Measurements from ENCODE around the gene RTN4IP1. TPM values are rescaled to one million over a fixed set of nuclear protein-coding genes. Genes with fewer than 3 reads are reported as not detected.

RTN4IP1 gene
- polyA plus RNA-seq, 2 donors: 2.5 to 4.7 TPM

DNA sequence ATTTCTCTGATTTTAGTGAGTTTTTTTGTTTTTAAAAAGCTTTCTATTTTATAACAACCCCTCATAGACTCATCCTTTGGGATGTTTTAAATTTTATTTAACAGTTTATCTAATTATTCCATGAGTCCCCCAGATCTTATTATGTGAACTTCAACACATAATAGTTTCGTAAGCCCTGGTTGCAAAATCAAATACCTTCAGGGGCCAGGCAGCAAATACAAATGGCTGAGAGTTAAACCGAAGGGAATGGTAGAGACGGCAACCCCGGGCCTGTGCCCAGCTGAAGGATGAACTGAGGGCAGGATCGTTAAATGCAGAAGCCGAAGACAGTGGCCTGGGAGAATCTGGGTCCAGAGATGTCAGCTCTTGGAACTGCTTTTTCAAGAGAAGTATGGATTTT is 88.4 kb downstream of the RTN4IP1 start:
- 87 to 92% methylated on average over 6 of the region's 6 CpGs for WGBS, 2 donors
- Histone ChIP-seq H3K4me1 (ENCODE audit: control insufficient read depth in 2 of 2, insufficient read depth in 2 of 2, low read length in 1 of 2) (peaks cover 0 to under 1% of the 10 kb centered on the region in 2 donors), H3K27me3 (ENCODE audit: control insufficient read depth in 1 of 2, insufficient read depth in 2 of 2, low read length in 2 of 2) (no peaks in the 10 kb centered on the region), H3K36me3 (ENCODE audit: control insufficient read depth in 2 of 2, insufficient read depth in 2 of 2, low read length in 1 of 2) (peaks cover 0 to 11% of the 10 kb centered on the region in 2 donors), H3K27ac (ENCODE audit: low read depth in 2 of 2, low read length in 1 of 2) (no peak overlapping the region), H3K9me3 (ENCODE audit: control insufficient read depth in 2 of 2, insufficient read depth in 1 of 2, low read depth in 1 of 2, low read length in 1 of 2) (no peaks in the 10 kb centered on the region), H3K4me3 (ENCODE audit: low read depth in 1 of 2, low read length in 2 of 2) (no peak overlapping the region)

DNA sequence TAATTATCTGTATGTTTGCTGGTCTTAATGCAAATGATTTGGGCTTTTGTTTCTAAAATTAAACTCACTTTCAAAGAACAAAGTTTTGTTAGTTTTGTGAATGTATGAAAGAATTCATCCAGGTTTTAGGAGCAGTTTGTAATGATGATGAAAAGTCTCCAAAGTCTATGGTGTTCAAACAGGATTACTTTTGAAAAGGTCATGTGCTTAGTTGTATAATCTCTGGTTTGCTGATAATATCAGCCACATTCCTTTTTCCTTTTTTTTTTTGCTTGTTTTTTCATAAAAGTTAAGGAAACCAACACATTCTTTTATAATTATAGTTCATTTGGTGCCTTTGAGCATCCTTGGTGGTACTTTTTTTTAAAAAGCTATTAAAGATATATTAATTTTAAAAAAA is 88.9 kb downstream of the RTN4IP1 start:
- Histone ChIP-seq H3K27me3 (ENCODE audit: control insufficient read depth in 1 of 2, insufficient read depth in 2 of 2, low read length in 2 of 2) (no peaks in the 10 kb centered on the region), H3K36me3 (ENCODE audit: control insufficient read depth in 2 of 2, insufficient read depth in 2 of 2, low read length in 1 of 2) (peaks cover 0 to 11% of the 10 kb centered on the region in 2 donors), H3K9me3 (ENCODE audit: control insufficient read depth in 2 of 2, insufficient read depth in 1 of 2, low read depth in 1 of 2, low read length in 1 of 2) (no peaks in the 10 kb centered on the region), H3K4me3 (ENCODE audit: low read depth in 1 of 2, low read length in 2 of 2) (no peak overlapping the region), H3K27ac (ENCODE audit: low read depth in 2 of 2, low read length in 1 of 2) (no peak overlapping the region), H3K4me1 (ENCODE audit: control insufficient read depth in 2 of 2, insufficient read depth in 2 of 2, low read length in 1 of 2) (no peaks in the 10 kb centered on the region)

DNA sequence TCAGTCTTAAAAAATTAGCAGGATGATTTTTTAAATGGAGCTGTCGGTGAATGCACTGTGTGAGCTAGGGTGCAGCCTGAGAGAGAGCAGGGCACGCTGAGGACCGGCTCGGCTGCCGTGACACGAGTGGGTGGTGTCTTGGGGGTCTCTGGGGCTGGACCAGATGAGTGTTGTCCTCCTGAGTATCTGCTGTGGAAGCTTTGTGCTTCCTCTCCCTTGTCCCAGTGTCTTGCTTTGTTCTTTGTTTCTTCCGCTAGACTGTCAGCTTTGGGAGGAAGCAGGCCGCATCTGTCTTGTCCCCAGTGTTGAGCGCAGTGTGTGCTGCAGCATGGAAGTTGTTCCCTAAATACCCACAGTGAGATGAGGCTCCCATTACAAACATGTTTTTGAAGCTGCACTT is 89.4 kb downstream of the RTN4IP1 start:
- Histone ChIP-seq H3K27ac (ENCODE audit: low read depth in 2 of 2, low read length in 1 of 2) (no peak overlapping the region), H3K27me3 (ENCODE audit: control insufficient read depth in 1 of 2, insufficient read depth in 2 of 2, low read length in 2 of 2) (no peaks in the 10 kb centered on the region), H3K36me3 (ENCODE audit: control insufficient read depth in 2 of 2, insufficient read depth in 2 of 2, low read length in 1 of 2) (peaks cover 0 to 11% of the 10 kb centered on the region in 2 donors), H3K4me3 (ENCODE audit: low read depth in 1 of 2, low read length in 2 of 2) (no peak overlapping the region), H3K9me3 (ENCODE audit: control insufficient read depth in 2 of 2, insufficient read depth in 1 of 2, low read depth in 1 of 2, low read length in 1 of 2) (no peaks in the 10 kb centered on the region), H3K4me1 (ENCODE audit: control insufficient read depth in 2 of 2, insufficient read depth in 2 of 2, low read length in 1 of 2) (no peaks in the 10 kb centered on the region)
- WGBS, 2 donors: 83 to 92% methylated on average over 9 of the region's 9 CpGs

DNA sequence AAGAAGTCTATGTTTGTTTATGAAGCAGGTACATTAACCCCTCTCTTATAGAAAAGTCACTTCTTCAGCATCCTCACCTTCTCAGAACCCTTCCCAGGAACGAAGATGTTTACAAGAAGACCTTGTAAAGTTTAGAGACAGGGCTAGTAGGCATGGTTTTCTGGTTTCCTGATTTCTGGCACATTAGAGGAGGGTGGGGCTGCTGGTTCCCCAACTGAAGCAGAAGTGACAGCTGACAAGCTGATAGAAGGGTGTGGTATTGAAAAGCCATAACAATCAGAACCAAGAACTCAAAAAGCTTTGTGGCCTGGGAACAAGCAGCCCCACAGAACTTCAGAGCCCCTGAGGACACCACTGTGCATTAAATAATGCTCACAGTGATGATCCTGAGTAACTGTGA is 91.2 kb downstream of the RTN4IP1 start:
- Histone ChIP-seq H3K9me3 (ENCODE audit: control insufficient read depth in 2 of 2, insufficient read depth in 1 of 2, low read depth in 1 of 2, low read length in 1 of 2) (no peaks in the 10 kb centered on the region), H3K4me1 (ENCODE audit: control insufficient read depth in 2 of 2, insufficient read depth in 2 of 2, low read length in 1 of 2) (no peaks in the 10 kb centered on the region), H3K27ac (ENCODE audit: low read depth in 2 of 2, low read length in 1 of 2) (no peak overlapping the region), H3K27me3 (ENCODE audit: control insufficient read depth in 1 of 2, insufficient read depth in 2 of 2, low read length in 2 of 2) (no peaks in the 10 kb centered on the region), H3K36me3 (ENCODE audit: control insufficient read depth in 2 of 2, insufficient read depth in 2 of 2, low read length in 1 of 2) (peaks cover 1 to 11% of the 10 kb centered on the region in 2 donors), H3K4me3 (ENCODE audit: low read depth in 1 of 2, low read length in 2 of 2) (no peak overlapping the region)
- 55 to 73% methylated on average over 1 of the region's 1 CpG for WGBS, 2 donors

DNA sequence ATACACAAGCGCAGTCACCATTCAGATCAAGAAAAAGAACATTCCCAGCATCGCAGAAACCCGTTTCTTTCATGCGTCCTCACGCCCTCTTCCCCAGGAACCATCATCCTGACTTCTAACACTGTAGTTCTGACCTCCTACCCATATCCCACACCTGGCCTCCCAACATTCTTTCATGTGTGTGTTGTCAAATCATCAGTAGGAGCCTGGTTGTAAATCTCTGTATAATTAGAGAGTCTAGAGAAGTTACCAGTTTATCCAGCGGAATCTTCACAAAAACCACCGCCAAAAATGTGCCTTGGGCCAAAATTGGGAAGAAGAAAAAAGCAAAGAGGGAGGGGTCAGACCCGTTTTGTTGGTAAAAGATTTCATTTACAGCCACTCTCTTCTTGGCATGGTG is 91.6 kb downstream of the RTN4IP1 start:
- H3K9me3 ChIP-seq (ENCODE audit: control insufficient read depth in 2 of 2, insufficient read depth in 1 of 2, low read depth in 1 of 2, low read length in 1 of 2): no peaks in the 10 kb centered on the region
- 77 to 79% methylated on average over 8 of the region's 8 CpGs for WGBS, 2 donors
- no peaks in the 10 kb centered on the region for H3K4me1 ChIP-seq (ENCODE audit: control insufficient read depth in 2 of 2, insufficient read depth in 2 of 2, low read length in 1 of 2)
- H3K4me3 ChIP-seq (ENCODE audit: low read depth in 1 of 2, low read length in 2 of 2): no peak overlapping the region
- no peaks in the 10 kb centered on the region for H3K27me3 ChIP-seq (ENCODE audit: control insufficient read depth in 1 of 2, insufficient read depth in 2 of 2, low read length in 2 of 2)
- H3K36me3 ChIP-seq (ENCODE audit: control insufficient read depth in 2 of 2, insufficient read depth in 2 of 2, low read length in 1 of 2): peaks cover 5 to 14% of the 10 kb centered on the region in 2 donors
- no peak overlapping the region for H3K27ac ChIP-seq (ENCODE audit: low read depth in 2 of 2, low read length in 1 of 2)

DNA sequence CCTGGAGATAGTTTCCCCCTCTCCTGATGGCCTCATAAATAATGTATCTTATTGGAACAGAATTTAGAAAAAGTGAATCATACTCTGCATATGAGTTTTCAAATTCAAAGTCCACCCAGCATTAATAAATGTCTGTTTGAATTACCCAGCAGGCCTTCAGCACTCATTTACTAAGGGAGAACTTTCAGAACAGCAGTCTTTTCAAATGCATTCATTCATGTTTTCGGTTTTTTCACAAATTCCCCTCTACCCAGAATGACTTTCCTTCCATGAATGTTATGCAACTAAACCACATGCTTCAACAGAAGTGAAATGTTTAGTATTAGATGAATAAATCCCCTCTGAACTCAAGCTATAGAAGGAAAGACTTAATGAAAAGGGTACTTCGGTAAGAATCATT is 92.4 kb downstream of the RTN4IP1 start:
- 69 to 72% methylated on average over 2 of the region's 2 CpGs for WGBS, 2 donors
- Histone ChIP-seq H3K27me3 (ENCODE audit: control insufficient read depth in 1 of 2, insufficient read depth in 2 of 2, low read length in 2 of 2) (no peaks in the 10 kb centered on the region), H3K9me3 (ENCODE audit: control insufficient read depth in 2 of 2, insufficient read depth in 1 of 2, low read depth in 1 of 2, low read length in 1 of 2) (no peaks in the 10 kb centered on the region), H3K36me3 (ENCODE audit: control insufficient read depth in 2 of 2, insufficient read depth in 2 of 2, low read length in 1 of 2) (peaks cover 5 to 12% of the 10 kb centered on the region in 2 donors), H3K4me1 (ENCODE audit: control insufficient read depth in 2 of 2, insufficient read depth in 2 of 2, low read length in 1 of 2) (no peaks in the 10 kb centered on the region), H3K4me3 (ENCODE audit: low read depth in 1 of 2, low read length in 2 of 2) (no peak overlapping the region), H3K27ac (ENCODE audit: low read depth in 2 of 2, low read length in 1 of 2) (no peak overlapping the region)

DNA sequence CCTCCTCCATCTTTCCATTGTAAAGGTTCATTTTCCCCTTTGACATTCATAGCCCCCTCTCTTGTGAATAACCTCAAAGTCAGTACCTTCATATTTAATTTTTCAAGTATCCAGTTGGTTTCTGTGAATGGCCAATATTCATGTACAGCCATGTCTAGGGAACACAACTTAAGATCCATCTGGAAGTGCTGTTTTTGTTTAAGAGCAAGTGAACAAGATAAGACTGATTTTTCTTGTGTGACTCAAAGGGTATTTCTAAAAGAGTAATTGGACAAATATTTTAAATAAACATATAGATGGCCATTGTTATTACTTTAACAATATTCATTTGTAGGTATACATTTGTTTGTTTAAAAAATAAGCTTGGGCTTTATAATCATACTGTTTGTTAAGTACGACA is 92.9 kb downstream of the RTN4IP1 start:
- Histone ChIP-seq H3K36me3 (ENCODE audit: control insufficient read depth in 2 of 2, insufficient read depth in 2 of 2, low read length in 1 of 2) (peaks cover 5 to 12% of the 10 kb centered on the region in 2 donors), H3K4me3 (ENCODE audit: low read depth in 1 of 2, low read length in 2 of 2) (no peak overlapping the region), H3K27ac (ENCODE audit: low read depth in 2 of 2, low read length in 1 of 2) (no peak overlapping the region), H3K27me3 (ENCODE audit: control insufficient read depth in 1 of 2, insufficient read depth in 2 of 2, low read length in 2 of 2) (no peaks in the 10 kb centered on the region), H3K4me1 (ENCODE audit: control insufficient read depth in 2 of 2, insufficient read depth in 2 of 2, low read length in 1 of 2) (no peaks in the 10 kb centered on the region), H3K9me3 (ENCODE audit: control insufficient read depth in 2 of 2, insufficient read depth in 1 of 2, low read depth in 1 of 2, low read length in 1 of 2) (no peaks in the 10 kb centered on the region)
- WGBS, 2 donors: 69 to 71% methylated on average over 1 of the region's 1 CpG

DNA sequence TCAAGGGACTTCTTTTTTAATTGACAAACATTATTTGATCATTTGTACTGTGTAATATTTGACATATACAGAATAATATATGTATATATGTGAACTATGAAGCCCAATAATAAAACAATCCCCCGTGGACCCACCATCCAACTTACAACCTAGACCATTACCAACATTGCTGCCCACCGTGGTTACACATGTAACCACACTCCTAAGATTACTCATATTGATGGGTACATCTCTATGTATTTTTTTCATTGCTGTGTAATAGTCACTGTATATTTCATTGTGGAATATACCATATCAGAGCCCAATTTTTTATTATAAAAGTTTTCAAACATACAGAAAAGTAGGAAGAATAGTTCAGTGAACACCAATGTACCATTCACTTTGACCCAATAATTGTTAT is 94.3 kb downstream of the RTN4IP1 start:
- no peaks in the 10 kb centered on the region for H3K9me3 ChIP-seq (ENCODE audit: control insufficient read depth in 2 of 2, insufficient read depth in 1 of 2, low read depth in 1 of 2, low read length in 1 of 2)
- 83 to 94% methylated on average over 2 of the region's 2 CpGs for WGBS, 2 donors
- H3K36me3 ChIP-seq (ENCODE audit: control insufficient read depth in 2 of 2, insufficient read depth in 2 of 2, low read length in 1 of 2): peaks cover 5 to 11% of the 10 kb centered on the region in 2 donors
- H3K27me3 ChIP-seq (ENCODE audit: control insufficient read depth in 1 of 2, insufficient read depth in 2 of 2, low read length in 2 of 2): no peaks in the 10 kb centered on the region
- no peak overlapping the region for H3K4me3 ChIP-seq (ENCODE audit: low read depth in 1 of 2, low read length in 2 of 2)
- H3K4me1 ChIP-seq (ENCODE audit: control insufficient read depth in 2 of 2, insufficient read depth in 2 of 2, low read length in 1 of 2): no peaks in the 10 kb centered on the region
- no peak overlapping the region for H3K27ac ChIP-seq (ENCODE audit: low read depth in 2 of 2, low read length in 1 of 2)

DNA sequence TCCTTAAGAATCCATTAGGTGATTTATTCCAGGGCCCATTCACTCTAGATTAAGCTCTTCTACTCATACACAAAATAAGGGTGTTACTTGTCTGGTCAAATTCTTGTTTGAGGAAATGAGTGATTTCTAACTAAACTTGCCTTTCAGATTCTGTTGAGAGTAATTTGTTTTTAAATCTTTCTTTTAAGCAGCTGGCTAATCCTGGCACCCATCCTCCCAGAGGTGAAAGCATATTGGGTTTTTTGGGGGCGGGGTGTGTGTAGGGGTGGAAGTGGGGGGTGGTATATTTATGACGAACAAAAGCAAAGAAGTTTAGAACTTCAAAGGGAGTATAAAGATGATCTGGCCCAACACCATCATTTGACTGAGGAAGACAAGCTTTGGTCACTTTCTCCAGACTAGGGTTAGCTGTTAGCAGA is 94.7 kb downstream of the RTN4IP1 start:
- no peak overlapping the region for H3K27ac ChIP-seq (ENCODE audit: low read depth in 2 of 2, low read length in 1 of 2)
- no peak overlapping the region for H3K4me3 ChIP-seq (ENCODE audit: low read depth in 1 of 2, low read length in 2 of 2)
- no peaks in the 10 kb centered on the region for H3K4me1 ChIP-seq (ENCODE audit: control insufficient read depth in 2 of 2, insufficient read depth in 2 of 2, low read length in 1 of 2)
- no peaks in the 10 kb centered on the region for H3K9me3 ChIP-seq (ENCODE audit: control insufficient read depth in 2 of 2, insufficient read depth in 1 of 2, low read depth in 1 of 2, low read length in 1 of 2)
- no peaks in the 10 kb centered on the region for H3K27me3 ChIP-seq (ENCODE audit: control insufficient read depth in 1 of 2, insufficient read depth in 2 of 2, low read length in 2 of 2)
- 58 to 69% methylated on average over 2 of the region's 2 CpGs for WGBS, 2 donors
- peaks cover 6 to 8% of the 10 kb centered on the region in 2 donors for H3K36me3 ChIP-seq (ENCODE audit: control insufficient read depth in 2 of 2, insufficient read depth in 2 of 2, low read length in 1 of 2)

DNA sequence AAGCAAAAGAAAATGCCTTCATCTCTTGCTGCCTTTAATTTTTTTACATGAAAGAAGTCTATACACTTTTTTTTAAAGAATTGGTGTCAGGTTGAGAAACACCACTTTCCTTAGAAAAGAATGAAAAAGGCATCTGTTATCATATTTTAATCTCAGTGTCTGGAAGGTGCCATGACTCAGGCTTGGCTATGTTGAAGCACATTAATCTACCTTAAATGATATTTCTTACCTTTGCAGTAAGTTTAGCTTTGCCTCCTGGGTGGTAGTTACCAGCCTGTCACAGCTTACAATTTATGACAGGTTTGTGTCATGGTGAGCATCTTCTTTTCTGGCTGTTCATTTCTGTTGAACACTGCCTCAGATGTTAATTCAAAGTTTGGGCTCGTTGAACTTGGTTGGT is 95.3 kb downstream of the RTN4IP1 start:
- Histone ChIP-seq H3K27ac (ENCODE audit: low read depth in 2 of 2, low read length in 1 of 2) (no peak overlapping the region), H3K27me3 (ENCODE audit: control insufficient read depth in 1 of 2, insufficient read depth in 2 of 2, low read length in 2 of 2) (no peaks in the 10 kb centered on the region), H3K4me1 (ENCODE audit: control insufficient read depth in 2 of 2, insufficient read depth in 2 of 2, low read length in 1 of 2) (no peaks in the 10 kb centered on the region), H3K36me3 (ENCODE audit: control insufficient read depth in 2 of 2, insufficient read depth in 2 of 2, low read length in 1 of 2) (peaks cover 6 to 9% of the 10 kb centered on the region in 2 donors), H3K9me3 (ENCODE audit: control insufficient read depth in 2 of 2, insufficient read depth in 1 of 2, low read depth in 1 of 2, low read length in 1 of 2) (no peaks in the 10 kb centered on the region), H3K4me3 (ENCODE audit: low read depth in 1 of 2, low read length in 2 of 2) (no peak overlapping the region)
- WGBS, 2 donors: 69 to 76% methylated on average over 1 of the region's 1 CpG
